ENCODE results near the gene ANAPC7. TPM values are rescaled to one million over a fixed set of nuclear protein-coding genes. Genes with fewer than 3 reads are reported as not detected.

ANAPC7 gene
- total RNA-seq, 1 donor from 2014 or later = 19.7 TPM

Other genes with a start within 250 kb of the ANAPC7 start
- gene ATP2A2, start 122.5 kb downstream of the ANAPC7 start, total RNA-seq (ENCODE audit: insufficient read depth, low replicate concordance) = 94.4 TPM
- 231 TPM for gene ARPC3, start 46.6 kb upstream of the ANAPC7 start, total RNA-seq (ENCODE audit: insufficient read depth, low replicate concordance)
- gene GPN3, start 64.5 kb upstream of the ANAPC7 start, total RNA-seq (ENCODE audit: insufficient read depth, low replicate concordance) = 16.6 TPM
- gene FAM216A, start 65.1 kb upstream of the ANAPC7 start, total RNA-seq (ENCODE audit: insufficient read depth, low replicate concordance) = 19.5 TPM
- gene VPS29, start 98.4 kb upstream of the ANAPC7 start, total RNA-seq (ENCODE audit: insufficient read depth, low replicate concordance) = 64.3 TPM
- 0.96 TPM for gene RAD9B, start 98.6 kb upstream of the ANAPC7 start, total RNA-seq (ENCODE audit: insufficient read depth, low replicate concordance)
- gene PPTC7, start 179.6 kb upstream of the ANAPC7 start, total RNA-seq (ENCODE audit: insufficient read depth, low replicate concordance) = 13.2 TPM
- gene TCTN1, start 210.4 kb upstream of the ANAPC7 start, total RNA-seq (ENCODE audit: insufficient read depth, low replicate concordance) = 28.6 TPM